Neural progenitor cell (in vitro differentiated cells): Measurements from ENCODE around the gene GLIPR1L1.

Source experiments
- EZH2 ChIP-seq: fragments of 200-600 bp; sonication (generic); IDR thresholded peaks from 2 replicates; pipeline ENCODE4 v1.6.1; 2017; ENCODE audit warnings: antibody characterized with exemption, mild to moderate bottlenecking, moderate library complexity
- EZH2phosphoT487 ChIP-seq: fragments of 200-600 bp; sonication (generic); IDR thresholded peaks from 2 replicates; pipeline ENCODE4 v1.6.1; 2017; ENCODE audit warnings: antibody characterized with exemption
- TF ChIP-seq, protein P1 (sequence below): fragments of 200-600 bp; sonication (generic); IDR thresholded peaks from 2 replicates; pipeline ENCODE4 v1.5.1; 2017; ENCODE audit warnings: antibody characterized with exemption, mild to moderate bottlenecking

DNA sequence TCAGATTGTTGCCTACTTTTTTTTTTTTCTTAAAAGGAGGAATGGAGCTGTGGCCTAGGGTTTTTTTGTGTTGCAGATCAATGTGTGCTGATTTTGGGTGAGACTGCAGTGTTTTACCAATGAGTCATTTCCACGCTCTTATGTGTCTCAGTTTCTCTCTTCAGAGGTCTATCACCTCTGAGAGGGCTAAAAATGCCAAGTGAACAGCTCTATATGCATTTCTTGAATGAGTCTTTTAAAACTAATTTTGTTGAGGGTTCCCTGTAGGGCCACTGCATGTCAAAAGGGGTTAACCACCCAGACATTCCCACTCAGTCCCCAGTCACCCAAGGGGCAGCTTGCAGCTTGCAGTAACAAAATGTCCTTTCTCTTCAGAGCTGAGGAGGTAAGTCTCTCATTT lies 32.2 kb downstream of the GLIPR1L1 start:
- TF ChIP-seq, protein P1, sequence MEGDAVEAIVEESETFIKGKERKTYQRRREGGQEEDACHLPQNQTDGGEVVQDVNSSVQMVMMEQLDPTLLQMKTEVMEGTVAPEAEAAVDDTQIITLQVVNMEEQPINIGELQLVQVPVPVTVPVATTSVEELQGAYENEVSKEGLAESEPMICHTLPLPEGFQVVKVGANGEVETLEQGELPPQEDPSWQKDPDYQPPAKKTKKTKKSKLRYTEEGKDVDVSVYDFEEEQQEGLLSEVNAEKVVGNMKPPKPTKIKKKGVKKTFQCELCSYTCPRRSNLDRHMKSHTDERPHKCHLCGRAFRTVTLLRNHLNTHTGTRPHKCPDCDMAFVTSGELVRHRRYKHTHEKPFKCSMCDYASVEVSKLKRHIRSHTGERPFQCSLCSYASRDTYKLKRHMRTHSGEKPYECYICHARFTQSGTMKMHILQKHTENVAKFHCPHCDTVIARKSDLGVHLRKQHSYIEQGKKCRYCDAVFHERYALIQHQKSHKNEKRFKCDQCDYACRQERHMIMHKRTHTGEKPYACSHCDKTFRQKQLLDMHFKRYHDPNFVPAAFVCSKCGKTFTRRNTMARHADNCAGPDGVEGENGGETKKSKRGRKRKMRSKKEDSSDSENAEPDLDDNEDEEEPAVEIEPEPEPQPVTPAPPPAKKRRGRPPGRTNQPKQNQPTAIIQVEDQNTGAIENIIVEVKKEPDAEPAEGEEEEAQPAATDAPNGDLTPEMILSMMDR = no peak
- TF ChIP-seq EZH2 (no peak), EZH2phosphoT487 (no peak)
